ENCODE results near the gene MS4A8. TPM values are rescaled to one million over a fixed set of nuclear protein-coding genes. Genes with fewer than 3 reads are reported as not detected.
"Not testable (repeated sequence)": the region's sequence is repeated elsewhere in the genome, so short reads cannot be mapped to it uniquely, and the experiment has no call there.

MS4A8 gene
- total RNA-seq, 4 donors from 2014 or later: 22.9 to 141 (median 52.1) TPM

DNA sequence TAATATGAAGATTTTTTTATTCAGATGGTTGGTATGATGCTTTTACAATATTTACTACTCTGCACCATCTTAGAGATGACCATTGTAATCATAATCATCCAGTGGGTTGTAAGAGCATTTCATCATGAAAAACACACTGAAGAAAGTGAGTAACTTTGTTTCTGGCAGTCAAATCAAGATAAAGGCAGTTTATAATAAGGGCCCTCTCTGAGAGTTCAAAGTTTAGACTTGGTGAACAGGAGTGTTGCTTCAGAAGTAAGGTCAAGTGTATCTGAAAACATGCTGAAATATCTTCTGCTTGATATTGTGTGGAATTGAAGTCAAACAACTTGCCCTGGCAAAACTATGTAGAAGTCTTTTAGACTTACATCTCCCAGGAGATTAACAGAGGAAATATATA is 19.5 kb upstream of the MS4A8 start:
- peaks cover 15 to 17% of the 10 kb centered on the region in 2 donors for H3K9me3 ChIP-seq
- no peaks in the 10 kb centered on the region for H3K4me1 ChIP-seq
- H3K4me3 ChIP-seq: no peak overlapping the region
- H3K27ac ChIP-seq: no peak overlapping the region
- no peak for DNase-seq
- TF ChIP-seq, protein P1, sequence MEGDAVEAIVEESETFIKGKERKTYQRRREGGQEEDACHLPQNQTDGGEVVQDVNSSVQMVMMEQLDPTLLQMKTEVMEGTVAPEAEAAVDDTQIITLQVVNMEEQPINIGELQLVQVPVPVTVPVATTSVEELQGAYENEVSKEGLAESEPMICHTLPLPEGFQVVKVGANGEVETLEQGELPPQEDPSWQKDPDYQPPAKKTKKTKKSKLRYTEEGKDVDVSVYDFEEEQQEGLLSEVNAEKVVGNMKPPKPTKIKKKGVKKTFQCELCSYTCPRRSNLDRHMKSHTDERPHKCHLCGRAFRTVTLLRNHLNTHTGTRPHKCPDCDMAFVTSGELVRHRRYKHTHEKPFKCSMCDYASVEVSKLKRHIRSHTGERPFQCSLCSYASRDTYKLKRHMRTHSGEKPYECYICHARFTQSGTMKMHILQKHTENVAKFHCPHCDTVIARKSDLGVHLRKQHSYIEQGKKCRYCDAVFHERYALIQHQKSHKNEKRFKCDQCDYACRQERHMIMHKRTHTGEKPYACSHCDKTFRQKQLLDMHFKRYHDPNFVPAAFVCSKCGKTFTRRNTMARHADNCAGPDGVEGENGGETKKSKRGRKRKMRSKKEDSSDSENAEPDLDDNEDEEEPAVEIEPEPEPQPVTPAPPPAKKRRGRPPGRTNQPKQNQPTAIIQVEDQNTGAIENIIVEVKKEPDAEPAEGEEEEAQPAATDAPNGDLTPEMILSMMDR (IDR thresholded peaks at IDR 0.05): no peak
- no peak for TF ChIP-seq POLR2AphosphoS5 (IDR thresholded peaks at IDR 0.05)
- no peak for TF ChIP-seq POLR2A (IDR thresholded peaks at IDR 0.05)
- TF ChIP-seq EP300 (IDR thresholded peaks at IDR 0.05; ENCODE audit: low read depth): no peak
- no peaks in the 10 kb centered on the region for H3K27me3 ChIP-seq
- in situ Hi-C loops (cut with MboI; ENCODE audit: low pct_ligation_motif_present in 1 of 4, low pct_unique_long_range_greater_than_20kb in 1 of 4, low sequenced_read_pairs in 3 of 4) (no loop called here), intact Hi-C loops (cut with DNase I; ENCODE audit: low total_unique reads) (no loop called here)
- H3K36me3 ChIP-seq: no peaks in the 10 kb centered on the region

DNA sequence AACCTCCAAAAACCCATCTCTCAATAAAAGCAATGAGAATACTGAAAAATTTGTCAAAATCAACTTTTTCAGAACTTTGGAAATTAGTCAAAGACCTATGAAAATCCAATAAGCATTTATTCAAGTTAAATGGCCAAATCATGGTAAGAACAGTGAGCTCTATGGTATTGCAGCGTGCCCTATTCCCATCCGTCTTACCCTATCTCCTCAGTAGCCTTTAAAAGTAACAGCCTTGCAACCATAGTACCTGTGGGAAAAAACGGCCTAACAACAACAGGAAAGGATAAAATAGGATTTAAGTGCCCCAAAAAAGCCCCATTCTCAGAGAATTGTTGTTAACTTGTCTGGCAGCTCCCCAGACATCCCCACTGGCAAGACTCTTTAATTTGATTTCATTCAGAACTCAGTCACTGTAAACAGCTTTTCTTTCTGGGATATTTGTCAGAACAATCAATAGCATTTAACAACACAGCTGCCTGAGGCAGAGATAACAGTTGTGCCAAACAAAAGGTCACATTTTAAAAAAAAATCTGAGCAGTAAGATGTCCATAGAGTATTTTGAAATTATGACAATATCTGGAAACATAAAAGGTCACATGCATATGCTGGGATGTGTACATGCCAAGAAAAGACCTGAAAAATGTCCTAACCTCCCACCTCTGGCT is 18.8 kb upstream of the MS4A8 start:
- no peak for DNase-seq
- Histone ChIP-seq H3K9me3 (peaks cover 15 to 17% of the 10 kb centered on the region in 2 donors), H3K36me3 (no peaks in the 10 kb centered on the region), H3K4me3 (no peak overlapping the region), H3K4me1 (no peaks in the 10 kb centered on the region), H3K27me3 (no peaks in the 10 kb centered on the region), H3K27ac (no peak overlapping the region)
- intact Hi-C loops (cut with DNase I; ENCODE audit: low total_unique reads): no loop called here
- in situ Hi-C loops (cut with MboI; ENCODE audit: low pct_ligation_motif_present in 1 of 4, low pct_unique_long_range_greater_than_20kb in 1 of 4, low sequenced_read_pairs in 3 of 4): no loop called here
- TF ChIP-seq, protein P1 (IDR thresholded peaks at IDR 0.05): no peak
- no peak for TF ChIP-seq EP300 (IDR thresholded peaks at IDR 0.05; ENCODE audit: low read depth)
- TF ChIP-seq POLR2A (IDR thresholded peaks at IDR 0.05): no peak
- no peak for TF ChIP-seq POLR2AphosphoS5 (IDR thresholded peaks at IDR 0.05)
- WGBS, 2 donors (ENCODE audit: low coverage in 1 of 2): 76 to 82% methylated on average over 3 of the region's 3 CpGs

DNA sequence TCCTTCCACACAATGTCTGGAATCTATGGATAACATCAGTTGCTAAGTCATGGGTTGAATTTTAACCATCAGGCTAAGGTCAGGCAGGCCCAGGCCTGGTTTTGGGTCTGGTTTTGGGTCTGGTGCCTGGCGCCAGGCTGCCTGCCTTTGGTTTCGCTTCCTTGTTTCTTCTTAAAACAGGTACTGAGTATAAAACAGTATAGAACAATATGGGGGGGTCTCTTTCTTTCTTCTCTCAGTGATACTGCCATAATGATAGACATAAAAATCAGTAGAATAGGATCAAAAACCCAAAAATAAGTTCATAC is 14.9 kb upstream of the MS4A8 start:
- H3K36me3 ChIP-seq; intact Hi-C loops (cut with DNase I; ENCODE audit: low total_unique reads); H3K4me1 ChIP-seq; H3K4me3 ChIP-seq; in situ Hi-C loops (cut with MboI; ENCODE audit: low pct_ligation_motif_present in 1 of 4, low pct_unique_long_range_greater_than_20kb in 1 of 4, low sequenced_read_pairs in 3 of 4); H3K9me3 ChIP-seq; H3K27ac ChIP-seq; H3K27me3 ChIP-seq; DNase-seq: not testable (repeated sequence)
- WGBS, 2 donors (ENCODE audit: low coverage in 1 of 2): 87% methylated on average over 2 of the region's 2 CpGs; no CpG with 5 or more reads in 1 of the 2 donors

DNA sequence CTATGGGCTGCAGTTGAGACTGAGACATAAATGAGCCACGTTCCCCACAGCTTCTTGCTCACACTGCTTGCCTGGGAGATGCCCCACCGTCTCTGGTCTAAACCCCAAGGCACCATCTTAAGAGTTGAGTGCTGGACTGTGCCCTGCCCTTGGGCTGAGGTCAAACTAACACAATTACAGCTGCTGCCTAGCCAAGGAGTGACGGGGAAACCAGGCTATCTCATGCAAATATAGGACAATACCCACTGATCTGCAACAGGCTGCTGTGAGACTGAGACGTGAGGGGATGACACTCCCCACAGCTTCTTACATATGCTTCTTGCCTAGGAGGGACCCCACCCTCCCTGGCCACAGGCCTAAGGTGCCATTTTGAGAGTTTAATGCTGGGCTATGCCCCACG is 7.8 kb upstream of the MS4A8 start:
- WGBS, 2 donors (ENCODE audit: low coverage in 1 of 2): 81% methylated on average over 5 of the region's 5 CpGs; no CpG with 5 or more reads in 1 of the 2 donors
- in situ Hi-C loops (cut with MboI; ENCODE audit: low pct_ligation_motif_present in 1 of 4, low pct_unique_long_range_greater_than_20kb in 1 of 4, low sequenced_read_pairs in 3 of 4): no loop called here

More for the DNA sequence above, 7.8 kb upstream of the MS4A8 start:
- Histone ChIP-seq H3K36me3 (no peaks in the 10 kb centered on the region), H3K4me1 (no peaks in the 10 kb centered on the region), H3K4me3 (no peak overlapping the region), H3K27ac (no peak overlapping the region), H3K9me3 (peaks cover 0 to 9% of the 10 kb centered on the region in 2 donors), H3K27me3 (no peaks in the 10 kb centered on the region)
- intact Hi-C loops (cut with DNase I; ENCODE audit: low total_unique reads): no loop called here
- TF ChIP-seq POLR2AphosphoS5 (IDR thresholded peaks at IDR 0.05): no peak
- TF ChIP-seq, protein P1 (IDR thresholded peaks at IDR 0.05): no peak
- no peak for TF ChIP-seq EP300 (IDR thresholded peaks at IDR 0.05; ENCODE audit: low read depth)
- TF ChIP-seq POLR2A (IDR thresholded peaks at IDR 0.05): no peak
- no peak for DNase-seq
